DOHH2 (cell line): ENCODE results near the gene RAB5B.

ENCODE experiments used
- H3F3A ChIP-seq: fragments of 200-600 bp; sonication (generic), shearing (Covaris generic); 2 replicates; pipeline ENCODE4 v1.6.0; 2016; ENCODE audit warnings: antibody characterized with exemption, mild to moderate bottlenecking; ENCODE audit not compliant: control insufficient read depth, insufficient read depth
- H3K27ac ChIP-seq: fragments of 200-600 bp; sonication (generic); 2 replicates; pipeline ENCODE4 v1.5.1; 2014; ENCODE audit warnings: low read depth, mild to moderate bottlenecking, low read length, moderate library complexity
- H3K27me3 ChIP-seq: fragments of 200-600 bp; sonication (generic); 2 replicates; pipeline ENCODE4 v1.6.1; 2014; ENCODE audit warnings: mild to moderate bottlenecking, low read length, mixed read lengths; ENCODE audit not compliant: control insufficient read depth
- H3K36me3 ChIP-seq: fragments of 200-600 bp; sonication (generic); 2 replicates; pipeline ENCODE4 v1.6.1; 2014; ENCODE audit warnings: mild to moderate bottlenecking, low read length, moderate library complexity, mixed read lengths; ENCODE audit not compliant: control insufficient read depth
- H3K4me1 ChIP-seq: fragments of 200-600 bp; sonication (generic); 2 replicates; pipeline ENCODE4 v1.6.1; 2014; ENCODE audit warnings: mild to moderate bottlenecking, low read length, mixed read lengths; ENCODE audit not compliant: control insufficient read depth
- H3K4me2 ChIP-seq: fragments of 200-600 bp; sonication (generic); 2 replicates; pipeline ENCODE4 v1.6.0; 2014; ENCODE audit warnings: mild to moderate bottlenecking, low read length, moderate library complexity
- H3K4me3 ChIP-seq: fragments of 200-600 bp; sonication (generic); 2 replicates; pipeline ENCODE4 v1.5.1; 2014; ENCODE audit warnings: mild to moderate bottlenecking, low read length, mixed read lengths
- H3K79me2 ChIP-seq: fragments of 200-600 bp; sonication (generic); 2 replicates; pipeline ENCODE4 v1.6.1; 2014; ENCODE audit warnings: mild to moderate bottlenecking, low read length, mixed read lengths; ENCODE audit not compliant: control insufficient read depth
- H3K9me2 ChIP-seq: fragments of 200-600 bp; sonication (generic); replicated peaks from 2 replicates; pipeline ENCODE4 v1.6.1; 2014; ENCODE audit warnings: mild to moderate bottlenecking, low read length, mixed read lengths; ENCODE audit not compliant: control insufficient read depth
- H3K9me3 ChIP-seq: fragments of 200-600 bp; sonication (generic); 2 replicates; pipeline ENCODE4 v1.6.1; 2014; ENCODE audit warnings: antibody characterized with exemption, low read length, mixed read lengths; ENCODE audit not compliant: control insufficient read depth, insufficient read depth
- H4K20me1 ChIP-seq: fragments of 200-600 bp; sonication (generic); 2 replicates; pipeline ENCODE4 v1.6.0; 2014; ENCODE audit warnings: low read depth, mild to moderate bottlenecking, antibody characterized with exemption, low read length, moderate library complexity; ENCODE audit not compliant: control insufficient read depth, insufficient read depth
- CTCF ChIP-seq: fragments of 200-600 bp; sonication (generic); IDR thresholded peaks from one replicate; pipeline ENCODE4 v1.5.1; 2014; ENCODE audit warnings: antibody characterized with exemption, mild to moderate bottlenecking, low read depth, low read length; ENCODE audit not compliant: poor library complexity, severe bottlenecking
- EZH2phosphoT487 ChIP-seq: fragments of 200-600 bp; sonication (generic); IDR thresholded peaks from 2 replicates; pipeline ENCODE4 v1.6.1; 2017; ENCODE audit warnings: borderline replicate concordance, mild to moderate bottlenecking, antibody characterized with exemption, low read length, moderate library complexity, mixed read lengths

RAB5B gene

GRCh38 chr12:55938826-55939501, 34.9 kb upstream of the RAB5B start:
- H3K4me2 ChIP-seq: no peak overlapping the region
- no peaks in the 10 kb centered on the region for H3K9me3 ChIP-seq
- H3K27me3 ChIP-seq: no peaks in the 10 kb centered on the region
- H3K4me3 ChIP-seq: no peak overlapping the region
- H3K9me2 ChIP-seq: no peaks in the 10 kb centered on the region
- H3F3A ChIP-seq: peaks cover 6% of the 10 kb centered on the region; the same call in 1 of the 2 replicates
- H3K4me1 ChIP-seq: peaks cover 13% of the 10 kb centered on the region
- H3K27ac ChIP-seq: no peak overlapping the region
- peaks cover 12% of the 10 kb centered on the region for H3K79me2 ChIP-seq
- TF ChIP-seq CTCF: no peak
- no peak for TF ChIP-seq EZH2phosphoT487
- peaks cover 91% of the 10 kb centered on the region for H3K36me3 ChIP-seq
- H4K20me1 ChIP-seq: no peaks in the 10 kb centered on the region

GRCh38 chr12:55940065-55940732, 33.7 kb upstream of the RAB5B start:
- H4K20me1 ChIP-seq: no peaks in the 10 kb centered on the region
- no peaks in the 10 kb centered on the region for H3K27me3 ChIP-seq
- peak overlapping the region; percentile 42 for H3K4me2 ChIP-seq
- H3F3A ChIP-seq: peaks cover 6% of the 10 kb centered on the region; the same call in 1 of the 2 replicates
- H3K79me2 ChIP-seq: no peaks in the 10 kb centered on the region
- peaks cover 87% of the 10 kb centered on the region for H3K36me3 ChIP-seq
- no peaks in the 10 kb centered on the region for H3K9me2 ChIP-seq
- peak overlapping the region; percentile 17; the same call in 1 of the 2 replicates for H3K4me3 ChIP-seq
- no peak overlapping the region for H3K27ac ChIP-seq
- TF ChIP-seq CTCF (peak; percentile 93), EZH2phosphoT487 (no peak)
- H3K9me3 ChIP-seq: no peaks in the 10 kb centered on the region
- H3K4me1 ChIP-seq: peaks cover 10% of the 10 kb centered on the region

- Histone ChIP-seq H3K4me1 (peaks cover 10% of the 10 kb centered on the region), H3K9me3 (no peaks in the 10 kb centered on the region), H3K27ac (no peak overlapping the region), H3K79me2 (no peaks in the 10 kb centered on the region), H3K27me3 (no peaks in the 10 kb centered on the region), H3K4me2 (no peak overlapping the region), H3K4me3 (no peak overlapping the region), H3K9me2 (no peaks in the 10 kb centered on the region), H4K20me1 (no peaks in the 10 kb centered on the region), H3F3A (peaks cover 6% of the 10 kb centered on the region; the same call in 1 of the 2 replicates), H3K36me3 (peaks cover 84% of the 10 kb centered on the region)
- TF ChIP-seq CTCF: no peak
- TF ChIP-seq EZH2phosphoT487: no peak
Measured at GRCh38 chr12:55942055-55942454, 31.8 kb upstream of the RAB5B start.
